Chondrocyte (in vitro differentiated cells): ENCODE measurements around the gene NPTX2. TPM values are rescaled to one million over a fixed set of nuclear protein-coding genes. Genes with fewer than 3 reads are reported as not detected.

Source experiments
- DNase-seq: peaks from one replicate; pipeline ENCODE4 v3.0.0; 2021; ENCODE audit warnings: mixed read lengths, low spot score
- H3K27ac Mint-ChIP-seq: one replicate; pipeline ENCODE4 v1.8.0; 2021; ENCODE audit warnings: mild to moderate bottlenecking, moderate library complexity, mixed read lengths; ENCODE audit not compliant: unreplicated experiment
- H3K27me3 Mint-ChIP-seq: 2 replicates; pipeline ENCODE4 v1.8.0; 2021; ENCODE audit warnings: low read depth, mixed read lengths
- H3K36me3 Mint-ChIP-seq: 2 replicates; pipeline ENCODE4 v1.8.0; 2021; ENCODE audit warnings: low read depth, mixed read lengths
- H3K4me1 Mint-ChIP-seq: 2 replicates; pipeline ENCODE4 v1.8.0; 2021; ENCODE audit warnings: low read depth, mild to moderate bottlenecking, mixed read lengths
- H3K4me3 Mint-ChIP-seq: one replicate; pipeline ENCODE4 v1.8.0; 2021; ENCODE audit warnings: mild to moderate bottlenecking, moderate library complexity, mixed read lengths; ENCODE audit not compliant: unreplicated experiment
- H3K9me3 Mint-ChIP-seq: 2 replicates; pipeline ENCODE4 v1.8.0; 2021; ENCODE audit warnings: low read depth, mixed read lengths
- total RNA-seq: library from RNA; stranded (reverse); gene quantifications from 3 replicates; pipeline ENCODE4 v1.2.1, GENCODE V29; 2021
- TF ChIP-seq, protein P1 (sequence below): fragments of 200-600 bp; sonication (generic); IDR thresholded peaks from 2 replicates; pipeline ENCODE4 v1.5.0; 2021; ENCODE audit warnings: antibody characterized with exemption, mild to moderate bottlenecking, moderate library complexity

Gene NPTX2
- total RNA-seq, 1 donor from 2014 or later = 5.5 TPM

- TF ChIP-seq, protein P1, sequence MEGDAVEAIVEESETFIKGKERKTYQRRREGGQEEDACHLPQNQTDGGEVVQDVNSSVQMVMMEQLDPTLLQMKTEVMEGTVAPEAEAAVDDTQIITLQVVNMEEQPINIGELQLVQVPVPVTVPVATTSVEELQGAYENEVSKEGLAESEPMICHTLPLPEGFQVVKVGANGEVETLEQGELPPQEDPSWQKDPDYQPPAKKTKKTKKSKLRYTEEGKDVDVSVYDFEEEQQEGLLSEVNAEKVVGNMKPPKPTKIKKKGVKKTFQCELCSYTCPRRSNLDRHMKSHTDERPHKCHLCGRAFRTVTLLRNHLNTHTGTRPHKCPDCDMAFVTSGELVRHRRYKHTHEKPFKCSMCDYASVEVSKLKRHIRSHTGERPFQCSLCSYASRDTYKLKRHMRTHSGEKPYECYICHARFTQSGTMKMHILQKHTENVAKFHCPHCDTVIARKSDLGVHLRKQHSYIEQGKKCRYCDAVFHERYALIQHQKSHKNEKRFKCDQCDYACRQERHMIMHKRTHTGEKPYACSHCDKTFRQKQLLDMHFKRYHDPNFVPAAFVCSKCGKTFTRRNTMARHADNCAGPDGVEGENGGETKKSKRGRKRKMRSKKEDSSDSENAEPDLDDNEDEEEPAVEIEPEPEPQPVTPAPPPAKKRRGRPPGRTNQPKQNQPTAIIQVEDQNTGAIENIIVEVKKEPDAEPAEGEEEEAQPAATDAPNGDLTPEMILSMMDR = no peak
- DNase-seq = no peak
- Mint-ChIP-seq H3K27me3 (peaks cover 9% of the 10 kb centered on the region), H3K36me3 (no peaks in the 10 kb centered on the region), H3K27ac (no peak overlapping the region), H3K4me1 (no peaks in the 10 kb centered on the region), H3K9me3 (peaks cover 6% of the 10 kb centered on the region), H3K4me3 (no peak overlapping the region)
These were observed 45.2 kb downstream of the NPTX2 start for GRCh38 chr7:98662289-98662688.

DNA sequence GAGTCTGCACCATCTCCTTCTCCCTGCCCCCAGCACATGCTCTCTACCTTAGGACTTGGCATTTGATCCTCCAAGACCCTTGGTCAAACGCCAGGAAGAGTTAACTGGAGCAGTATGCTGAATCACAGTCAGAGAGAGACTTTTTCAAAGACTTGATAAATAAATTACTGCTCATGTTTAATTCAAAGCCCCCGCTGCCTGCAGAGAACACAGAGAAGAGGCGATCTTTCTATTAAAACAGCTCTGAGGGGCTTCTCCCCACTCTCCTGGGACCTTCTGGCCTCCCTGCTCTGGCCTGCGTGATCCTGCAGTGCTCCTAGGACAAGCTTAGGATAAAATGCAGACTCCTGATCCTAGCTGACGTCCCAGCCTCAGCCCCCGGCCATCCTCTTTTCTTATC lies 47.8 kb downstream of the NPTX2 start:
- no peaks in the 10 kb centered on the region for H3K36me3 Mint-ChIP-seq
- DNase-seq = no peak
- H3K4me3 Mint-ChIP-seq = no peak overlapping the region
- TF ChIP-seq, protein P1 = no peak
- no peak overlapping the region for H3K27ac Mint-ChIP-seq
- H3K9me3 Mint-ChIP-seq = peaks cover 6% of the 10 kb centered on the region
- no peaks in the 10 kb centered on the region for H3K4me1 Mint-ChIP-seq
- peaks cover 6% of the 10 kb centered on the region for H3K27me3 Mint-ChIP-seq

- Mint-ChIP-seq H3K4me1 (no peaks in the 10 kb centered on the region), H3K27ac (no peak overlapping the region), H3K4me3 (no peak overlapping the region), H3K36me3 (no peaks in the 10 kb centered on the region), H3K9me3 (peaks cover 11% of the 10 kb centered on the region), H3K27me3 (peaks cover 4% of the 10 kb centered on the region)
- TF ChIP-seq, protein P1 = no peak
- DNase-seq = no peak
These were observed 51.2 kb downstream of the NPTX2 start for GRCh38 chr7:98668255-98668654.

DNA sequence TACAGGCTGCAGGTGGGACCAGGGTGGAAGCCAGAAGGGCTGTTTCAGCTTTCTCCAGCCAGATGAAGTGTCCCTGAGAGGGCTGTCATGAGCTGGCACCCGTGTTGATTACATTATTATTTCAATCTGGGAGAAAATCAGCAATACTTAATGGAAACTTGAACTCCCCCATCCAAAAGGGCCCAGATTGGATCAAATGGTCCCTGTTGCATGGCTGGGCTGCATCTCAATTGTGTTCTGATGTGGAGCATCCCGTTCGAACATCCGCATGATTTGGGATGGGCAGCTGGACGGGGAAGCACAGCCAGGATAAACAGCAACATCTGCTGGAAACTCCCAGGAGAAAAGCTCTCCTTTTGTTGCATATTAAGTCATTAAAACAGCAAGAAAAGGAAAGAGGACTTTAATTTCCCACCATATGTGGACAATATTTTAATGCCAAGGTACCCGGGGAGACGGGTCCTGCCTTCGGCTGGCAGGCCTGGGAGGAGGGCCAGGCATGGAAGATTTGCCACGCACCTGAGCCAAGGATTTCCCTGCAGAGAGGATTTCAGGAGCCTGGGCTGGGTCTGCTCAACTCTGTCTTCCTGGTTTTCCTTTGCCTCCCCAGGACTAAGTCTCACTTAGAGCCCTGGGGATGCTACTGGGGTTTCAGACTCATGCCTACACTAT lies 52.4 kb downstream of the NPTX2 start:
- peaks cover 4% of the 10 kb centered on the region for H3K27me3 Mint-ChIP-seq
- H3K4me3 Mint-ChIP-seq = no peak overlapping the region
- no peak for DNase-seq
- H3K4me1 Mint-ChIP-seq = no peaks in the 10 kb centered on the region
- no peak overlapping the region for H3K27ac Mint-ChIP-seq
- no peaks in the 10 kb centered on the region for H3K36me3 Mint-ChIP-seq
- TF ChIP-seq, protein P1 = no peak
- H3K9me3 Mint-ChIP-seq = peaks cover 5% of the 10 kb centered on the region

DNA sequence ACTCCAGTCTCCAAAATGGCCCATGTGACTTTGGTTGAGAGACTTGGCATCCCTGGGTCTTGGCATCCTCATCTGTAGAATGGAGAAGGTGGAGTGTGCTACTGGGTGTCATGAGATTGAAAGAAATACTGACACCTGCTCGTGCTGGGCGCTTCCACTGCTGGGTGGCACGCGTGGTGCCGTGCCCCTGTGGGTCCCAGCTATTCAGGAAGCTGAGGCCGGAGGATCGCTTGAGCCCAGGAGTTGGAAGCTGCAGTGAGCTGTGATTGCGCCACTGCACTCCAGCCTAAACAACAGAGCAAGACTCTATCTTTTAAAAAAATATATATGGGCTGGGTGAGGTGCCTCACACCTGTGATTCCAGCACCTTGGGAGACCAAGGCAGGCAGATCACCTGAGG lies 53.1 kb downstream of the NPTX2 start:
- TF ChIP-seq, protein P1 = no peak
- H3K36me3 Mint-ChIP-seq = no peaks in the 10 kb centered on the region
- H3K4me3 Mint-ChIP-seq = no peak overlapping the region
- no peaks in the 10 kb centered on the region for H3K4me1 Mint-ChIP-seq
- no peak for DNase-seq
- peaks cover 5% of the 10 kb centered on the region for H3K9me3 Mint-ChIP-seq
- H3K27me3 Mint-ChIP-seq = peaks cover 4% of the 10 kb centered on the region
- no peak overlapping the region for H3K27ac Mint-ChIP-seq
